ENCODE measurements around the gene HS3ST3A1. TPM values are rescaled to one million over a fixed set of nuclear protein-coding genes. Genes with fewer than 3 reads are reported as not detected.
"Not testable (repeated sequence)": the region's sequence is repeated elsewhere in the genome, so short reads cannot be mapped to it uniquely, and the experiment has no call there.

The HS3ST3A1 gene
- total and polyA plus RNA-seq, 4 donors, result 0.18 to 8.0 (median 5.6) TPM

DNA sequence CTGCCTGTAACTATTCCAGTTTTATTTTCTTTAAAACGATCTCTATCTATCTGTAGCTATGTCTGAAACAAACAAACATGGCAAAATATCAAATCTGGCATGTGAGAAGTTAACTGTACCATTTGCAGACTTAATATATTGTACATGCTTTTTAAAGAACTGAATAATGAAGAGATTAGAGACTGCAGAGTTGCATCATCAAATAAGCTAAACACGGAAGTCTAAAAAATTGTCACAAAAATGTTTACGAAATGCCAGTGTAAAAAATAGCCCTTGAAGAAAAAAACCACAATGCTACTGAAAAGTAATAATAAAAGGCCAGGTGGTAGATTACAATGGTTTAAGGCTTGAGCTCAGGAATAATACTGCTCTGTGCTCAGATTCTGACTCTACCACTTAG, 43.1 kb downstream of the HS3ST3A1 start:
- DNase-seq, result peak in 1 of 3 donors; percentile 33
- Histone ChIP-seq H3K4me3 (no peak overlapping the region), H3K9me3 (ENCODE audit: control insufficient read depth in 4 of 4, insufficient read depth in 3 of 4, low read length in 3 of 4) (no peaks in the 10 kb centered on the region), H3K27ac (ENCODE audit: low read depth in 1 of 2, low read length in 1 of 2) (no peak overlapping the region), H3K27me3 (ENCODE audit: control insufficient read depth in 3 of 3, insufficient read depth in 3 of 3, low read length in 2 of 3) (no peaks in the 10 kb centered on the region), H3K4me1 (ENCODE audit: control insufficient read depth in 5 of 5, insufficient read depth in 5 of 5, low read length in 5 of 5) (peaks cover 0 to 25% (median 5%) of the 10 kb centered on the region in 5 donors), H3K36me3 (ENCODE audit: control insufficient read depth in 4 of 4, insufficient read depth in 4 of 4, low read length in 4 of 4) (no peaks in the 10 kb centered on the region), H3K9ac (ENCODE audit: insufficient read depth in 1 of 2, low read length in 2 of 2) (peak overlapping the region in 1 of 2 donors; percentile 38)
- ATAC-seq (ENCODE audit: insufficient read depth, low FRiP score), result no peak
- TF ChIP-seq, protein P1, sequence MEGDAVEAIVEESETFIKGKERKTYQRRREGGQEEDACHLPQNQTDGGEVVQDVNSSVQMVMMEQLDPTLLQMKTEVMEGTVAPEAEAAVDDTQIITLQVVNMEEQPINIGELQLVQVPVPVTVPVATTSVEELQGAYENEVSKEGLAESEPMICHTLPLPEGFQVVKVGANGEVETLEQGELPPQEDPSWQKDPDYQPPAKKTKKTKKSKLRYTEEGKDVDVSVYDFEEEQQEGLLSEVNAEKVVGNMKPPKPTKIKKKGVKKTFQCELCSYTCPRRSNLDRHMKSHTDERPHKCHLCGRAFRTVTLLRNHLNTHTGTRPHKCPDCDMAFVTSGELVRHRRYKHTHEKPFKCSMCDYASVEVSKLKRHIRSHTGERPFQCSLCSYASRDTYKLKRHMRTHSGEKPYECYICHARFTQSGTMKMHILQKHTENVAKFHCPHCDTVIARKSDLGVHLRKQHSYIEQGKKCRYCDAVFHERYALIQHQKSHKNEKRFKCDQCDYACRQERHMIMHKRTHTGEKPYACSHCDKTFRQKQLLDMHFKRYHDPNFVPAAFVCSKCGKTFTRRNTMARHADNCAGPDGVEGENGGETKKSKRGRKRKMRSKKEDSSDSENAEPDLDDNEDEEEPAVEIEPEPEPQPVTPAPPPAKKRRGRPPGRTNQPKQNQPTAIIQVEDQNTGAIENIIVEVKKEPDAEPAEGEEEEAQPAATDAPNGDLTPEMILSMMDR (IDR thresholded peaks at IDR 0.05; ENCODE audit: control extremely low read depth, extremely low read depth), result no peak
- 57 to 58% methylated on average over 3 of the region's 3 CpGs for WGBS, 2 donors

DNA sequence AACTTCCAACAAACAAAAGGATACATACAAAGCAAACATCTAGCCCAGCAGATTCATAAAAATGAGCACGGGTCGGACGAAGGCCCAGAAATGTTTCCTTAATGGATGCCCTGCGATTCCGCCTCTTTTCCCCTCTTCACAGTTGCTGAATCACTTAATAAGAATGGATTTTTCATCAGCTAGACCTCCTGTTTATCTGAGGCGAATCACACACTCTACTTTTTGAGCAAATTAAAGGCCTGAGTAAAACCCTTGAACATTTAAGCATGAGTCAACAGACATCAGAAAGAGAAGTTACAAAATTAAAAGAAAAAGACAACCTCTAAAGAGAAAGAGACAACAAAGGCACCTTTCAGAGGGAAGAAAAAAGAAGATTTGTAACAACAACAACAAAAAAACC, 44.7 kb downstream of the HS3ST3A1 start:
- H3K4me3 ChIP-seq, result no peak overlapping the region
- H3K27me3 ChIP-seq (ENCODE audit: control insufficient read depth in 3 of 3, insufficient read depth in 3 of 3, low read length in 2 of 3), result no peaks in the 10 kb centered on the region
- H3K9me3 ChIP-seq (ENCODE audit: control insufficient read depth in 4 of 4, insufficient read depth in 3 of 4, low read length in 3 of 4), result peaks cover 0 to 2% (median 0%) of the 10 kb centered on the region in 4 donors
- peaks cover 0 to 4% (median 0%) of the 10 kb centered on the region in 4 donors for H3K36me3 ChIP-seq (ENCODE audit: control insufficient read depth in 4 of 4, insufficient read depth in 4 of 4, low read length in 4 of 4)
- H3K9ac ChIP-seq (ENCODE audit: insufficient read depth in 1 of 2, low read length in 2 of 2), result no peak overlapping the region
- 87 to 91% methylated on average over 6 of the region's 6 CpGs for WGBS, 2 donors
- H3K27ac ChIP-seq (ENCODE audit: low read depth in 1 of 2, low read length in 1 of 2), result no peak overlapping the region
- peaks cover 0 to 11% (median 0%) of the 10 kb centered on the region in 5 donors for H3K4me1 ChIP-seq (ENCODE audit: control insufficient read depth in 5 of 5, insufficient read depth in 5 of 5, low read length in 5 of 5)
- TF ChIP-seq, protein P1 (IDR thresholded peaks at IDR 0.05; ENCODE audit: control extremely low read depth, extremely low read depth), result no peak
- ATAC-seq (ENCODE audit: insufficient read depth, low FRiP score), result no peak
- no peak for DNase-seq

DNA sequence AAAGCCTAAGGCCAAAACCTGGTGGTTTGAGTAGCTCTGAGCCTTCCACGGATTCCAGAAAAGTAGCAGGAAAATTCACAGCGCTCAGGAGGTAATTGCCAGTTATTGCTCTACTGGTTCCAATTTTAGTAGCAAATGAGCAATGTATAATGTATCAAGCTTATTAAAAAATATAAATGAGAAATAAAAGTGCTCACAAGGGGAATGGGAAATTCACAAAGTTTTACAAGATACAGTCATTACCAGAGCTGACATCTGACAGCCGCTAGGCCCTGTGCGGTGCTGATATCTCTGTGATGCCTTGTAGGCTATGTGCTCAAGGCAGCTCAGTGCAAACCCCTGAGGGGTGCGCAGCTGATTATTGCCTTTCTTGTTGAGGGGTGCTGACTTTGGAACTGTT, 47.5 kb downstream of the HS3ST3A1 start:
- H3K4me1 ChIP-seq (ENCODE audit: control insufficient read depth in 5 of 5, insufficient read depth in 5 of 5, low read length in 5 of 5), result peaks cover 0 to 8% (median 0%) of the 10 kb centered on the region in 5 donors
- no peak for DNase-seq
- TF ChIP-seq, protein P1 (IDR thresholded peaks at IDR 0.05; ENCODE audit: control extremely low read depth, extremely low read depth), result no peak
- H3K4me3 ChIP-seq, result no peak overlapping the region
- no peak for ATAC-seq (ENCODE audit: insufficient read depth, low FRiP score)
- WGBS, 2 donors, result 91 to 95% methylated on average over 5 of the region's 5 CpGs
- H3K27ac ChIP-seq (ENCODE audit: low read depth in 1 of 2, low read length in 1 of 2), result no peak overlapping the region
- H3K9ac ChIP-seq (ENCODE audit: insufficient read depth in 1 of 2, low read length in 2 of 2), result no peak overlapping the region
- no peaks in the 10 kb centered on the region for H3K27me3 ChIP-seq (ENCODE audit: control insufficient read depth in 3 of 3, insufficient read depth in 3 of 3, low read length in 2 of 3)
- H3K9me3 ChIP-seq (ENCODE audit: control insufficient read depth in 4 of 4, insufficient read depth in 3 of 4, low read length in 3 of 4), result peaks cover 0 to 4% (median 0%) of the 10 kb centered on the region in 4 donors
- peaks cover 0 to 4% (median 0%) of the 10 kb centered on the region in 4 donors for H3K36me3 ChIP-seq (ENCODE audit: control insufficient read depth in 4 of 4, insufficient read depth in 4 of 4, low read length in 4 of 4)

DNA sequence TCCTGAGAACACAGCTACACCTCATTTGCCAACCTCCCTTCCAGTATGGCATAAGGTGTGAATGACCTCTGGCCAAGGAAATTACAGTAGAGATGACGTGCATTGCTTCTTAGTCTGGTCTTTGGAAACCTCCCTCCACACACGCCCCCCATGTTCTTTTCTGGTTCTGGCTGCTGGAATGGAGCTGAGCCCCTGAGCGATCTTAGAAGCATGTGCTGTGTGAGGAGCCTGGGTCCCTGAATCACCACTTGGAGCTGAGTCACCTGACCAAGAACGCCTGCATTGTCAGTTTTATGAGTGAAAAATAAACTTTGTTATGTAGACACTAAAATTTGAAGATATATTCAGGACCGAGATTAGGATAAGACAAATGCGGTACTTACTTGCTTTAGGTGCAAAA, 51.4 kb downstream of the HS3ST3A1 start:
- Histone ChIP-seq H3K4me1 (ENCODE audit: control insufficient read depth in 5 of 5, insufficient read depth in 5 of 5, low read length in 5 of 5) (peaks cover 0 to 2% (median 0%) of the 10 kb centered on the region in 5 donors), H3K27ac (ENCODE audit: low read depth in 1 of 2, low read length in 1 of 2) (no peak overlapping the region), H3K36me3 (ENCODE audit: control insufficient read depth in 4 of 4, insufficient read depth in 4 of 4, low read length in 4 of 4) (peaks cover 0 to 4% (median 0%) of the 10 kb centered on the region in 4 donors), H3K9ac (ENCODE audit: insufficient read depth in 1 of 2, low read length in 2 of 2) (no peak overlapping the region), H3K27me3 (ENCODE audit: control insufficient read depth in 3 of 3, insufficient read depth in 3 of 3, low read length in 2 of 3) (no peaks in the 10 kb centered on the region), H3K4me3 (no peak overlapping the region), H3K9me3 (ENCODE audit: control insufficient read depth in 4 of 4, insufficient read depth in 3 of 4, low read length in 3 of 4) (peaks cover 0 to 6% (median 0%) of the 10 kb centered on the region in 4 donors)
- DNase-seq (no peak), ATAC-seq (ENCODE audit: insufficient read depth, low FRiP score) (no peak)
- TF ChIP-seq, protein P1 (IDR thresholded peaks at IDR 0.05; ENCODE audit: control extremely low read depth, extremely low read depth), result no peak
- 89 to 92% methylated on average over 6 of the region's 6 CpGs for WGBS, 2 donors

DNA sequence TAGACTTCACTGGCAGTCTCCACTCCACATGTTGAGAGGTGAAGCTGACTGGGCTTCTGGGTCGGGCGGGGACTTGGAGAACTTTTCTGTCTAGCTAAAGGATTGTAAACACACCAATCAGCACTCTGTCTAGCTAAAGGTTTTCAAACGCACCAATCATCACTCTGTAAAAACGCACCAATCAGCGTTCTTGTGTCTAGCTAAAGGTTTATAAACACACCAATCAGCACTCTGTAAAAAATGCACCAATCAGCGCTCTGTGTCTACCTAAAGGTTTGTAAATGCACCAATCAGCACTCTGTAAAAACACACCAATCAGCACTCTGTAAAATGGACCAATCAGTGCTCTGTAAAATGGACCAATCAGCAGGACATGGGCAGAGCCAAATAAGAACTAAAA, 53.2 kb downstream of the HS3ST3A1 start:
- not testable (repeated sequence) for H3K9me3 ChIP-seq (ENCODE audit: control insufficient read depth in 4 of 4, insufficient read depth in 3 of 4, low read length in 3 of 4); H3K4me3 ChIP-seq; H3K27me3 ChIP-seq (ENCODE audit: control insufficient read depth in 3 of 3, insufficient read depth in 3 of 3, low read length in 2 of 3); H3K36me3 ChIP-seq (ENCODE audit: control insufficient read depth in 4 of 4, insufficient read depth in 4 of 4, low read length in 4 of 4); ATAC-seq (ENCODE audit: insufficient read depth, low FRiP score); H3K27ac ChIP-seq (ENCODE audit: low read depth in 1 of 2, low read length in 1 of 2); DNase-seq; H3K9ac ChIP-seq (ENCODE audit: insufficient read depth in 1 of 2, low read length in 2 of 2)
- H3K4me1 ChIP-seq (ENCODE audit: control insufficient read depth in 5 of 5, insufficient read depth in 5 of 5, low read length in 5 of 5), result peaks cover 0 to 19% (median 0%) of the 10 kb centered on the region in 5 donors
- WGBS, 2 donors, result 84 to 93% methylated on average over 6 of the region's 6 CpGs

Data from lung (tissue), 12 donors.